Fibroblast of skin of abdomen (primary cell): Measurements from ENCODE around the gene DMD.
"Not testable (repeated sequence)": the region's sequence is repeated elsewhere in the genome, so short reads cannot be mapped to it uniquely, and the experiment has no call there.

Experiments
- DNase-seq: peaks from one replicate; pipeline ENCODE4 v3.0.0-alpha.2; 2013

The DMD gene

GRCh38 chrX:33149580-33149979 is 61.8 kb downstream of the DMD start:
- no peak for DNase-seq

- no peak for DNase-seq
Observed at GRCh38 chrX:33149085-33149484, 62.3 kb downstream of the DMD start.

- no peak for DNase-seq
Observed at GRCh38 chrX:33142331-33142730, 69.0 kb downstream of the DMD start.

GRCh38 chrX:33138677-33139249 is 72.6 kb downstream of the DMD start:
- DNase-seq = peak; percentile 2

- DNase-seq = no peak
Observed at GRCh38 chrX:33134164-33134563, 77.2 kb downstream of the DMD start.

GRCh38 chrX:33133320-33133719 is 78.0 kb downstream of the DMD start:
- DNase-seq = no peak

GRCh38 chrX:33132569-33132968 is 78.8 kb downstream of the DMD start:
- no peak for DNase-seq

GRCh38 chrX:33129607-33130006 is 81.7 kb downstream of the DMD start:
- no peak for DNase-seq

- no peak for DNase-seq
Observed at GRCh38 chrX:33128048-33128805, 83.1 kb downstream of the DMD start.

GRCh38 chrX:33126469-33126868 is 84.9 kb downstream of the DMD start:
- no peak for DNase-seq

- DNase-seq = no peak
Observed at GRCh38 chrX:33109858-33110257, 101.5 kb downstream of the DMD start.

GRCh38 chrX:33106737-33107136 is 104.6 kb downstream of the DMD start:
- DNase-seq = no peak

GRCh38 chrX:33095079-33095478 is 116.3 kb downstream of the DMD start:
- no peak for DNase-seq

- no peak for DNase-seq
Observed at GRCh38 chrX:33087411-33087810, 123.9 kb downstream of the DMD start.

- DNase-seq = no peak
Observed at GRCh38 chrX:33086886-33087285, 124.5 kb downstream of the DMD start.

GRCh38 chrX:33082371-33082770 is 129.0 kb downstream of the DMD start:
- no peak for DNase-seq

GRCh38 chrX:33078273-33078672 is 133.1 kb downstream of the DMD start:
- DNase-seq = no peak

- DNase-seq = not testable (repeated sequence)
Observed at GRCh38 chrX:33073660-33074059, 137.7 kb downstream of the DMD start.

GRCh38 chrX:33065415-33065814 is 145.9 kb downstream of the DMD start:
- no peak for DNase-seq

GRCh38 chrX:33062041-33062440 is 149.3 kb downstream of the DMD start:
- DNase-seq = no peak

- no peak for DNase-seq
Observed at GRCh38 chrX:33053001-33053400, 158.3 kb downstream of the DMD start.

- no peak for DNase-seq
Observed at GRCh38 chrX:33045882-33046281, 165.5 kb downstream of the DMD start.

GRCh38 chrX:33045245-33045644 is 166.1 kb downstream of the DMD start:
- no peak for DNase-seq

- DNase-seq = no peak
Observed at GRCh38 chrX:33041141-33041540, 170.2 kb downstream of the DMD start.

GRCh38 chrX:33032700-33033099 is 178.6 kb downstream of the DMD start:
- no peak for DNase-seq
